GM21723 (cell line): ENCODE data around the gene MRPL55.
A peak's percentile ranks its signal among the peaks of the same experiment; 100 is the strongest.

Experiments
- ATAC-seq: cut with Tn5 transposase; IDR thresholded peaks from one replicate; pipeline ENCODE4 v1.9.1; 2021; ENCODE audit warnings: mild to moderate bottlenecking, moderate library complexity; ENCODE audit not compliant: unreplicated experiment

MRPL55 gene

GRCh38 chr1:228102791-228103620 lies 6.1 kb downstream of the MRPL55 start, which contains the start of gene C1orf35:
TSS of gene C1orf35 (minus strand) at chr1:228103325. CDS start at chr1:228103227, 98 bp downstream.
- ATAC-seq: peak; percentile 59

- ATAC-seq: peak; percentile 35
These were observed 6.9 kb downstream of the MRPL55 start for GRCh38 chr1:228101994-228102790.

- no peak for ATAC-seq
These were observed 7.5 kb downstream of the MRPL55 start for GRCh38 chr1:228101614-228101993.

GRCh38 chr1:228100822-228101613 lies 8.1 kb downstream of the MRPL55 start:
- no peak for ATAC-seq

GRCh38 chr1:228099331-228099732 lies 9.8 kb downstream of the MRPL55 start:
- no peak for ATAC-seq

- ATAC-seq: no peak
These were observed 10.7 kb downstream of the MRPL55 start for GRCh38 chr1:228098323-228098931.

- no peak for ATAC-seq
These were observed 11.6 kb downstream of the MRPL55 start for GRCh38 chr1:228097333-228098081.

GRCh38 chr1:228096416-228097332 lies 12.4 kb downstream of the MRPL55 start:
- ATAC-seq: no peak

GRCh38 chr1:228095938-228096337 lies 13.2 kb downstream of the MRPL55 start:
- ATAC-seq: no peak

- no peak for ATAC-seq
These were observed 13.9 kb downstream of the MRPL55 start for GRCh38 chr1:228095161-228095560.

GRCh38 chr1:228094432-228095016 lies 14.6 kb downstream of the MRPL55 start:
- no peak for ATAC-seq

GRCh38 chr1:228093050-228093906 lies 15.8 kb downstream of the MRPL55 start:
- ATAC-seq: no peak

- no peak for ATAC-seq
These were observed 16.6 kb downstream of the MRPL55 start for GRCh38 chr1:228092342-228093049.

GRCh38 chr1:228091084-228091483 lies 18.0 kb downstream of the MRPL55 start:
- ATAC-seq: no peak

GRCh38 chr1:228090613-228091081 lies 18.5 kb downstream of the MRPL55 start:
- no peak for ATAC-seq

- peak; percentile 48 for ATAC-seq
These were observed 19.3 kb downstream of the MRPL55 start for GRCh38 chr1:228089519-228090380.
